CD4-positive, alpha-beta T cell (primary cell): ENCODE measurements around the gene CYP19A1. TPM values are rescaled to one million over a fixed set of nuclear protein-coding genes. Genes with fewer than 3 reads are reported as not detected.

Experiments used
- ATAC-seq: fragments of 200-7000 bp; cut with Tn5 transposase; one replicate; pipeline ENCODE4 v1.10.0; 2022; ENCODE audit warnings: mild to moderate bottlenecking; ENCODE audit not compliant: poor library complexity
- CTCF ChIA-PET: fragments of 350-600 bp; sonication (Branson Sonifier 250); formaldehyde crosslinking; loops from one replicate; lab custom pipeline; 2021; ENCODE audit warnings: antibody characterized with exemption, inconsistent platforms; lab: Charles Lee
- POLR2A ChIA-PET: fragments of 350-600 bp; sonication (Branson Sonifier 250); formaldehyde crosslinking; loops from one replicate; lab custom pipeline; 2021; ENCODE audit warnings: antibody characterized with exemption, inconsistent platforms; lab: Charles Lee
- DNase-seq, 14 experiments: peaks; one replicate each; pipeline ENCODE4 v3.0.0-alpha.2; 2013 to 2020; ENCODE audit warnings: mixed read lengths in 2 of 14
- H3K27ac ChIP-seq, 2 donors: one replicate each; pipeline versions ENCODE4 v1.5.1 to v1.7.0; 2013; ENCODE audit warnings: low read length in 2 of 2, low read depth in 1 of 2, mild to moderate bottlenecking in 1 of 2
- H3K27me3 ChIP-seq, 2 experiments: 1 replicate in 1 of 2; 2 replicates in 1 of 2; pipeline versions ENCODE4 v1.6.1 to v1.7.0; 2013; ENCODE audit warnings: low read length in 2 of 2, control low read depth in 1 of 2, mild to moderate bottlenecking in 1 of 2, moderate library complexity in 1 of 2; ENCODE audit not compliant: insufficient read depth in 2 of 2, control insufficient read depth in 1 of 2
- H3K36me3 ChIP-seq: one replicate; pipeline ENCODE4 v1.6.1; 2013; ENCODE audit warnings: low read length, control low read depth; ENCODE audit not compliant: insufficient read depth
- H3K4me1 ChIP-seq: one replicate; pipeline ENCODE4 v1.6.1; 2013; ENCODE audit warnings: low read length, control low read depth; ENCODE audit not compliant: insufficient read depth
- H3K4me3 ChIP-seq: one replicate; pipeline ENCODE4 v1.5.1; 2013; ENCODE audit warnings: mild to moderate bottlenecking, low read length, moderate library complexity
- H3K9me3 ChIP-seq, 2 experiments: 1 replicate in 1 of 2; 2 replicates in 1 of 2; pipeline versions ENCODE4 v1.6.1 to v1.7.0; 2013; ENCODE audit warnings: low read length in 2 of 2, mild to moderate bottlenecking in 2 of 2, control low read depth in 1 of 2, moderate library complexity in 1 of 2; ENCODE audit not compliant: control insufficient read depth in 1 of 2, insufficient read depth in 1 of 2
- H3K27ac Mint-ChIP-seq: one replicate; pipeline ENCODE4 v1.8.0; 2020; ENCODE audit warnings: mixed read lengths
- H3K27me3 Mint-ChIP-seq: one replicate; pipeline ENCODE4 v1.8.0; 2021; ENCODE audit warnings: mixed read lengths
- H3K36me3 Mint-ChIP-seq: one replicate; pipeline ENCODE4 v1.8.0; 2021; ENCODE audit warnings: low read depth, mixed read lengths
- H3K4me1 Mint-ChIP-seq: one replicate; pipeline ENCODE4 v1.8.0; 2021; ENCODE audit warnings: low read depth, mixed read lengths
- H3K4me3 Mint-ChIP-seq: one replicate; pipeline ENCODE4 v1.8.0; 2020; ENCODE audit warnings: mild to moderate bottlenecking, mixed read lengths
- H3K9me3 Mint-ChIP-seq: one replicate; pipeline ENCODE4 v1.8.0; 2020; ENCODE audit warnings: mixed read lengths
- intact Hi-C, 2 experiments: fragments of 100-400 bp; cut with DNase I in 1 of 2; cut with micrococcal nuclease in 1 of 2; formaldehyde crosslinking; loops; one replicate each; pipeline versions ENCODE4 v1.15.1 to v1.9.0; 2023 to 2025; cut with DNase I, micrococcal nuclease
- total RNA-seq, 174 experiments: library from RNA in 2 of 174; stranded (reverse) in 2 of 174; gene quantifications; one replicate each; pipeline ENCODE4 v1.2.3 and lab custom pipeline; 2021 to 2026
- TF ChIP-seq, protein P1 (sequence below): fragments of 200-600 bp; IDR thresholded peaks from one replicate; pipeline ENCODE4 v1.8.0; 2022; ENCODE audit warnings: antibody characterized with exemption, mild to moderate bottlenecking

Gene CYP19A1
- total RNA-seq, 2 experiments from 2014 or later = not detected

- DNase-seq (no peak), ATAC-seq (no peak)
- H3K4me3 Mint-ChIP-seq = no peak overlapping the region
- Histone ChIP-seq H3K36me3 (no peaks in the 10 kb centered on the region), H3K4me1 (no peaks in the 10 kb centered on the region), H3K9me3 (no peaks in the 10 kb centered on the region), H3K4me3 (no peak overlapping the region), H3K27ac (no peak overlapping the region), H3K27me3 (no peaks in the 10 kb centered on the region)
- H3K27me3 Mint-ChIP-seq = no peaks in the 10 kb centered on the region
- no peaks in the 10 kb centered on the region for H3K36me3 Mint-ChIP-seq
- TF ChIP-seq, protein P1, sequence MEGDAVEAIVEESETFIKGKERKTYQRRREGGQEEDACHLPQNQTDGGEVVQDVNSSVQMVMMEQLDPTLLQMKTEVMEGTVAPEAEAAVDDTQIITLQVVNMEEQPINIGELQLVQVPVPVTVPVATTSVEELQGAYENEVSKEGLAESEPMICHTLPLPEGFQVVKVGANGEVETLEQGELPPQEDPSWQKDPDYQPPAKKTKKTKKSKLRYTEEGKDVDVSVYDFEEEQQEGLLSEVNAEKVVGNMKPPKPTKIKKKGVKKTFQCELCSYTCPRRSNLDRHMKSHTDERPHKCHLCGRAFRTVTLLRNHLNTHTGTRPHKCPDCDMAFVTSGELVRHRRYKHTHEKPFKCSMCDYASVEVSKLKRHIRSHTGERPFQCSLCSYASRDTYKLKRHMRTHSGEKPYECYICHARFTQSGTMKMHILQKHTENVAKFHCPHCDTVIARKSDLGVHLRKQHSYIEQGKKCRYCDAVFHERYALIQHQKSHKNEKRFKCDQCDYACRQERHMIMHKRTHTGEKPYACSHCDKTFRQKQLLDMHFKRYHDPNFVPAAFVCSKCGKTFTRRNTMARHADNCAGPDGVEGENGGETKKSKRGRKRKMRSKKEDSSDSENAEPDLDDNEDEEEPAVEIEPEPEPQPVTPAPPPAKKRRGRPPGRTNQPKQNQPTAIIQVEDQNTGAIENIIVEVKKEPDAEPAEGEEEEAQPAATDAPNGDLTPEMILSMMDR = no peak
- ChIA-PET POLR2A (no interaction called here), CTCF (no interaction called here)
- H3K4me1 Mint-ChIP-seq = no peaks in the 10 kb centered on the region
- intact Hi-C loops = no loop called here
- H3K9me3 Mint-ChIP-seq = no peaks in the 10 kb centered on the region
- no peak overlapping the region for H3K27ac Mint-ChIP-seq
Measured at GRCh38 chr15:51320843-51321242, 17.6 kb downstream of the CYP19A1 start.

GRCh38 chr15:51319539-51319938 is 18.9 kb downstream of the CYP19A1 start:
- CTCF ChIA-PET = no interaction called here
- no peaks in the 10 kb centered on the region for H3K9me3 Mint-ChIP-seq

DNA sequence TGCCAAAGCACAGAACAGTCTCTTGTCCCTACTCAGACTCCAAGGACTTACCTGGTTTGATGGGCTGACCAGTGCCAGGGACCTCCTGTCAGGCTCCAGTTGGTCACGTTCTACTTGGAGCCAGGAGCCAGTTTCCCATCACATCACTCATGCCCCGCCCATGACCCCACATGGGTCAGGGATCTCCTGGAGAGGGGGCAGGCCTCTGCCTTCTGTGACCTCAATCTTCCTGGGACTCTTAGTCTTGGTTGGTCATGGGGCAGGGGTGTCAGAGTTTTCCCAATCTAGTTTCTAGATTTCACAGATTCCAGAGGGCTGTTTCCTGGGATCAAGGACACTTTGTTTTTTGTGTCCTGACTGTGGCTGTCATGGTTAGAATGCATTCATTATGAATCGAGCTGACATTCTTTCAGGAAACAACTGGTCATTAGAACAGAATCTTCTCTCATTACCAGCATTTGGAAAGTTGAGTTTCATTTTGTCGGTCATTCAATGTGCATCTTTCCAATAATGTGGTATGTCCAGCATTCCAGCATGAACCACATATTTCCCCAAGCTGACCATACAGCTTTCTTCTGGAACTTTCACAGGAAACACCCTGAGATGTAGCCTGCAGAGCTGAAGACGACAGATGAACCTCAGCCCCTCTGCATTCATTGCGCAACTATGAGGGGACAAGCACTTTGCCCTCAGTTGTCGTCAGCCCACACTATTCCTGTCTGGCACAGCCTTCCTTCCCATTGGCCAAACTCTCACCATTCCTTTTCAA is 19.8 kb downstream of the CYP19A1 start:
- Histone ChIP-seq H3K4me1 (no peaks in the 10 kb centered on the region), H3K27me3 (no peaks in the 10 kb centered on the region), H3K4me3 (no peak overlapping the region), H3K27ac (no peak overlapping the region), H3K36me3 (no peaks in the 10 kb centered on the region), H3K9me3 (no peaks in the 10 kb centered on the region)
- no peaks in the 10 kb centered on the region for H3K36me3 Mint-ChIP-seq
- ChIA-PET POLR2A (no interaction called here), CTCF (no interaction called here)
- TF ChIP-seq, protein P1 = no peak
- ATAC-seq (no peak), DNase-seq (no peak)
- intact Hi-C loops = no loop called here
- H3K27me3 Mint-ChIP-seq = no peaks in the 10 kb centered on the region
- H3K4me1 Mint-ChIP-seq = no peaks in the 10 kb centered on the region
- H3K9me3 Mint-ChIP-seq = no peaks in the 10 kb centered on the region
- no peak overlapping the region for H3K4me3 Mint-ChIP-seq
- no peak overlapping the region for H3K27ac Mint-ChIP-seq

More at GRCh38 chr15:51319539-51319938, 18.9 kb downstream of the CYP19A1 start:
- no peak overlapping the region for H3K4me3 Mint-ChIP-seq
- ATAC-seq = no peak
- Histone ChIP-seq H3K4me3 (no peak overlapping the region), H3K27me3 (no peaks in the 10 kb centered on the region), H3K4me1 (no peaks in the 10 kb centered on the region), H3K9me3 (no peaks in the 10 kb centered on the region), H3K27ac (no peak overlapping the region), H3K36me3 (no peaks in the 10 kb centered on the region)
- intact Hi-C loops = no loop called here
- no peaks in the 10 kb centered on the region for H3K27me3 Mint-ChIP-seq
- TF ChIP-seq, protein P1 = no peak
- H3K27ac Mint-ChIP-seq = no peak overlapping the region
- no peak for DNase-seq
- H3K36me3 Mint-ChIP-seq = no peaks in the 10 kb centered on the region
- no peaks in the 10 kb centered on the region for H3K4me1 Mint-ChIP-seq
- POLR2A ChIA-PET = no interaction called here
